ENCODE measurements around the gene KICS2.

GRCh38 chr12:64229796-64230195 is 7.7 kb upstream of the KICS2 start:
- no peak for TF ChIP-seq EZH2 (IDR thresholded peaks at IDR 0.05)
- no peak for TF ChIP-seq FOXP2 (optimal IDR thresholded peaks at IDR 0.05; ENCODE audit: control extremely low read depth, extremely low read length, insufficient read depth)

Data from SK-N-MC (cell line).